CD4-positive, alpha-beta T cell treated with Interleukin-6 for 4 hours (primary cell): ENCODE data around the gene XIAP.
"Not testable (repeated sequence)": the region's sequence is repeated elsewhere in the genome, so short reads cannot be mapped to it uniquely, and the experiment has no call there.

Source experiments
- DNase-seq: peaks from one replicate; pipeline ENCODE4 v3.0.0-alpha.2; 2020; ENCODE audit warnings: mixed read lengths

Gene XIAP

DNA sequence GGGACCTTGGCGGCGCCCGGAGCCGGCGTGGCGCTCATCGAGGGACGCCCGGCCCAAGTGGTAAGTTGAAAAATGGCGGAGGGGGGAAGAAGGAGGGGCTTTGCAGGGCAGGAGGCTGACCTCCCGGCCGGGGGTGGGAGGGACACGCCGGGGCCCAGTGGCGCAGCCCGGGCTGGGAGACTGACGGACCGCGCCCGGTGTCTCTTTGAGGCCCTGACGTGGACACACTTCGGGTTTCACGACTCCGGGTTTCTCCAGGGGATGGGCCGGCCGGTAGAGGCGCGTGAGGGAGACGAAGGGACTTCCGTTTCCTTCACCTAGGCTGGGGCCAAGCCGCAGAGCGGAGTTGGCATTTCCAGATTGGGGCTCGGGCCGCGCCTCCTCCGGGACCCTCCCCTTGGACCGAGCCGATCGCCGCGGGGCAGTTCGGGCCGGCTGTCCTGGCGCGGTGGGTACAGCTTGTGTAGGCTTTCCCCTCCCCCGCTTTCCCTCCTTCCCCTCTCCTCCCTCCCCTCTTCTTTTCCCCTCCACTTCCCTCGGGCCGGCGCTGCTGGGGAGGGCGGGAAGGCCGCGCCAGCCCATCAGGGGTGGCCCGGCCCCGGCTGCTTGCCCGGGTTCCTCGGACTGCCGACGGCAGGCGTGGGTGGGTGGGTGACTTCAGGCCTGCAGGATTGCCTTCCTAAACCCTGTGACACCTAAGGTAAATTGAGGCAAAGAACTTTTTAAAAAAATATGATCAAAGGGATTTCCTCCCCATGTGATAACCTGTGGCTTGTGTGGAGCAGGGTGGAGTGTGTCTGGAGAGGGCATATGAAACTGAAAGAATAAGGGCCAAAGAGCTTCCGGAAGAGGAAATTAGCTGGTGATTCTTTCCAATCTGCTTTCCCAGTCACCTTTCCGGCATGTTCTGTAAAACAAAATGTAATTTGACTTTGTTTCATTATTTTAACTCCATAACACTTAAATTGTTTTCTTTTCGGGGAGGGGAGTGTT lies at the start of gene XIAP:
Gene XIAP, plus strand, starts transcription at position 208 of the 993 bp plus-strand sequence. CDS start 25,610 bp downstream, outside the sequence.
- DNase-seq: peak; percentile 60

DNA sequence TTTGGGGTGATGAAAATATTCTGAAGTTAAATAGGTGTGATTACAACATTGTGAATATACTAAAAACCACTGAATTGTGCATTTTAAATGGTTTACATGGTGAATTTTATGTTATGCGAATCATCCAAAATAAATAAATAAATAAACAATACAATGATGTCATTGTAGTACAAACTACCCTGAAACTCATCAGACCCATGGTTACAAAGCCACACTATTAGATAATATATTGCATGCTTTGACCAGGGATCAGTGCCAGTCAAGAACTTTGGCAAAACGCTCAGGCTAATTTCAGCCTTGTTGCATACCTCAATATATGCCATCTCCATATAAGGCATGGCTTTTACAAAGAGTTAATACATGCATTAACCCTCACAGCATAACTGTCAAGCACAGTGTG lies 45.5 kb upstream of the XIAP start:
- no peak for DNase-seq

DNA sequence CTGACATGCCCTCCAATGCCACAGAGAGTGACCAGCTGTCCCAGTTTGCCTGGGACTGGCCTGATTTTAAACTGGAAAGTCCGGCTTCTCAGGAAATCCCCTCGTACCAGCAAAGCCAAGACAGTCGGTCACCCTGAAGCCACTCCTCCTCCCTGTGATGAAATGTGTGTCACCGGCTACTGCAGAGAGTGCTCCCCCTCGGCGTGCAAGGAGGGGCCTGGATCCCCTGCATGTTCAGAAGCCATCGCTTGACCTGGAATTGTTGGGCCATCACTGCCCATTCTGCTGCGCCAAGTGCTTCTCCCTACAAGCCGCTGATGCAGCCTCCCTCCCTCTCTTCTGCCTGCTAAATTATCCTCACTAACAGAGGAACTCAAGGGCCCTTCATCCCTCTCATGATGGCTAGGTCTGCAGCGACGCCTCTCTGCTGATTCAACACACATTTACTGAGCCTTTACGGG lies 44.9 kb upstream of the XIAP start:
- not testable (repeated sequence) for DNase-seq

DNA sequence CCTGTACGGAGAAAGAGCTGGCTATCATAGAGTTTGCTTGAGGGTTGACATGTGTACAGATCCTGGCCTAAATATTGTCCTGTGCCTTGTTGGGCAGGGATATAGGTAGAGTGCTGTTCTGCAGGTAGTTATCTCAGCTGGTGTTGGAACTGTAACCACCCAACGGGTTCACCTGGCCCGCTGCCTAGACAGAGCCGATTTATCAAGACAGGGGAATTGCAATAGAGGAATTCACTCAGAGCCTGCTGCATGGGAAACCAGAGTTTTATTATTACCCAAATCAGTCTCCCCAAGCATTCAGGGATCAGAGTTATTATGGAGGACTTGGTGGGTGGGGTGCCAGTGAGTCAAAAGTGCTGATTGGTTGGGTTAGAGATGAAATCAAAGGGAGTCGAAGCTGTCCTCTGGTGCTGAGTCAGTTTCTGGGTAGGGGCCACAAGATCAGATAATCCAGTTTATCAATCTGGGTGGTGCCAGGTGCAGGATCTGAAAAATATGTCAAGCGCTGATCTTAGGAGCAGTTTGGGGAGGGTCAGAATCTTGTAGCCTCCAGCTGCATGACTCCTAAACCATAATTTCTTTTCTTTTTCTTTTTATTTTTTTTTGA lies 42.5 kb upstream of the XIAP start:
- no peak for DNase-seq

DNA sequence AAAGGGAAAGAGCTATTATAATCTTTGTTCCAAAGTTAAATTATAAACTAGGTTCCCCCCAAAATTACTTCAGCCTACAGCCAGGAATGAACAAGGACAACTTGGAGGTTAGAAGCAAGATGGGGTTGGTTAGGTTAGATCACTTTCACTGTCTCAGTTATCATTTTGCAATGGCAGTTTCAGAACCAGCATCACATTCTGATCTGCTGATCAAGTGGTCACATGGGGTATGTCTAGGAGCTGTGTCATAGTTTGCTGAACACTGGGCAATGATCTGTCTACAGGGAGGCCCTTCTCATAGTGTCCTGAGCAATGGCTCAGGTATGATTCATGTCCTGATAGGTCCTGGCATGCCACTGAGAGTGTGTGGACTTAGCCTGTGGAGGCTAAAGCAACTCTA lies 41.6 kb upstream of the XIAP start:
- DNase-seq: no peak

DNA sequence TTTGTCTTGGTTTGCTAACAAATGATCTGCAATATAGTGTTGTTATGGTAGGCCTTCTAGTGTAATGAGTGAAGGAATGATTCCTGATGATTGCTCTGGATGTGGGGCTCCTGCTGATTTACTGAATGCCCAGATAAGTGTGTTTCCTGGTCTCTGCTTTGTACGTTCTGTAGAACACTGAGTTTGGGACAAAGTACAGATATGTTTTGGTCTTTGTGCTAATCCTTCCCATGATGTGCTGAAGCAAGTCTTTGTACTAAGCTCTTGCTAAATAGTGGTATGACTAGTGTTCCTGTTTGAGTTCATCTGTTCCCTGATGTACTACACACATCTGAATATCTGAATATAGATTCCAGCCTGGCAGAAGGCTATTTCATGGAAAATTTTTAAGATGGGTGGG lies 36.9 kb upstream of the XIAP start:
- no peak for DNase-seq

DNA sequence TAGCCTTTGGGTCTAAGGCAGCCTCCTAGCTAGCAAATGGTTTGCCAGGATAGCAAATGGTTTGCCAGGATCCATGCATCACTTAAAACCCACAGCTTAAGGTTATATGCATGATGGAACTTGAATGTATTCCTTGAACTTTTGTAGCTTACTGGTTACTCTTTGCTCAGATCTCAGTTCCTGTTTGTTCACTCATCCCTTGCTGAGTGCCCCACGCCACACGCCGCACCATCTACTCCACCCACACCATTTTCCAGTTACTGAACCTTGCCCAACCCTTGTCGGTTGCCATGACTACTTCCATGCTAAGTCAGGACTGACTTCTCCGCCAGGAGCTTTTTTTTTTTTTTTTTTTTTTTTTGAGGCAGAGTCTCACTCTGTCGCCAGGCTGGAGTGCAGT lies 29.5 kb upstream of the XIAP start:
- no peak for DNase-seq

DNA sequence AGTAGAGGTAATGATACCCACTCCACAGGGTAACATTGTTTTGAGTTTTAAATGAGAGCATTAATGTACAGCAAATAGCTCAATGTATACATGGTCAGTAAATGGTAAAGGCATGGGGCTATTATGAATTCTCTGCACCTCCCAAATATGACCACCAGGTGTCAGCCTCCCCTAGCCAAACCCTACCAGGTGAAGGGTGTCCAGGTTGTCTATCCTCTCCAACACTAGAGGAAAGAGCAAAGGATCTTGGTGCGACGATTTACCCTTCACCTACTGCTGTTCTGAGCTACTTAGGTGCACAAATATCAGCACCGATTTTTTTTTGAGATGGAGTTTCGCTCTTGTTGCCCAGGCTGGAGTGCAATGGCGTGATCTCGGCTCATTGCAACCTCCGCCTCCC lies 26.5 kb upstream of the XIAP start:
- DNase-seq: peak; percentile 65

DNA sequence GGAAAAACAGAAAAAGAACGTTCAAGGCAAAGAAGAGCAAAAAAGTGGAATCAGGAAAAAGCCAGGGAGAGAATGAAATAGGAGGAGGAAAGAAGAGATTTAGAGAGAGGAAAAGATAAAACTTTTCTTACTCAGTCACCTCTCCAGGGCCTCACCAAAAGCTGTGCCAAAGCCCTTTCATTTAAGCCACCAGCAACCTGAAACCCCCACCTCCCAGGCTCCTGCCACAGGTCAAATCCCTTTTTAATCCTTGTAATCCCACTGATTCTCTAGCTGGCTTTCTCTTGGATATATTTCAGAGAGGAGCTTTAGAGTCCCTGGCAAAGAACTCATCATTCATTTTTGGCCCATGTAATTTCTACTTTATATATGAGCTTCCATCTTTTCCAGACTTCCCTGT lies 25.7 kb upstream of the XIAP start:
- no peak for DNase-seq

DNA sequence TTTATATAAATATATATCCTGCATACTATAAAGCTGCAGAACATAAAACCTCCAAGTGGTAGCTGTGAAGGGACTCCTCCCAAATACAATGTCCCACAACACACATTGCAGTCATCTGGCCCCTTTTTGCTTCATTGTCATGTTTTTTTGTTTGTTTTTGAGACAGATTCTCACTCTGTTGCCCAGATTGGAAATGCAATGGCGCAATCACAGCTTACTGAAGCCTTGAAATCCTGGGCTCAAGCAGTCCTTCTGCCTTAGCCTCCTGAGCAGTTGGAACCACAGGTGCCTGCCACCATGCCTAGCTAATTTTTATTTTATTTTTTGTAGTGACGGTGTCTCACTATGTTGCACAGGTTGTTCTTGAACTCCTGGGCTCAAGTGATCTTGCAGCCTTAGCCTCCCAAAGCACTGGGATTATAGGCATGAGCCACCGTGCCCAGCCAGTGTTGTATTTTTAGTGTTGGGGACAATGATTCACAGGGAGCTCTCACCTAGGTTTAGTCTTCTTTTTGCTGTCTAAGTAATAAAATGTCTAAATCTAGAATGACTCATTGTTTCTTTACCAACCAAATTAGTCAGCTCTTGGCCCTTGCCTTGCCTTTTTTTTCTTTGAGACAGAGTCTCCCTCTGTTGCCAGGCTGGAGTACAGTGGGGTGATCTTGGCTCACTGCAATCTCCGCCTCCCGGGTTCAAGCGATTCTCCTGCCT lies 24.0 kb upstream of the XIAP start:
- DNase-seq: no peak

DNA sequence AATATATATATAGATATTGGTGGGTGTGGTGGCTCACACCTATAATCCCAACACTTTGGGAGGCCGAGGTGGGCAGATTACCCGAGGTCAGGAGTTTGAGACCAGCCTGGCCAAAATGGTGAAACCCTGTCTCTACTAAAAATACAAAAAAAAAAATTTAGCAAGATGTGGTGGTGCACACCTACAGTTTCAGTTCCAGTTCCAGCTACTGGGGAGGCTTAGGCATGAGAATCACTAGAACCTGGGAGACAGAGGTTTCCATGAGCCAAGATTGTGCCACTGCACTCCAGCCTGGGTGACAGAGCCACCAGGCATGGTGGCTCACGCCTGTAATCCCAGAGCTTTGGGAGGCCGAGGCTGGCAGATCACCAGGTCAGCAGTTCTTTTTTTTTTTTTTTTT lies 14.7 kb upstream of the XIAP start:
- DNase-seq: not testable (repeated sequence)

DNA sequence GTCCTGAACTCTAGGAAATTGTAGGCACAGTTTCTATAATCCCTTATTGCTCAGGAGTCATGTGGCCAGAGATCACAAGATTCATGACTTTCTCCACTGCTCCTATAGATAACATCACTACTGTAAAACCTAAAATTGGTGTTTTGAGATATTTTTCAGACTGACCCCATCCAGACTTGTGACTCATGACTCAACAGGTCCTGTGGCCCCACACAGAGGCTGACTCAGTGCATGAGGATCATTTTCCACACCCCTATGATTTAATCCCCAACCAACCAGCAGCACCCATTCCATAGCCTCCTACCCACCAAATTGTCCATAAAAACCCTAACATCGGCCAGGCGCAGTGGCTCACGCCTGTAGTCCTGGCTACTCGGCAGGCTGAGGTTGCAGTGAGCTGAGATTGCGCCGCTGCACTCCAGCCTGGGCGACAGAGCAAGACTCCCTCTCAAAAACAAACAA lies 13.2 kb upstream of the XIAP start:
- no peak for DNase-seq

DNA sequence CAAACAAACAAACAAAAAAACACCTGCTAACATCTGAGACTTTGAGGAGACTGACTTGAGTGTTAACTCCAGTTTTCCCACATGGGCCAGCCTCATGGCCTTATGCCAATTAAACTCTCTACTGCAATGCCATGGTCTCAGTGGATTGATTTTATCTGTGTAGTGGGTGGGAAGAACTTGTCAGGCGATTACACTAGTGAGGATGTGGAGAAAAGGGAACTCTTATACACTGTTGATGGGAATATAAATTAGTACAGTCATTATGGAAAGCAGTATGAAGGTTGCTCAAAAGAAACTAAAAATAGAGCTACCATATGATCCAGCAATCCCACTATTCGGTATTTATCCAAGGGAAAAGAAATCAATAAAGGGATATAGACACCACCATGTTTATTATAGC lies 12.8 kb upstream of the XIAP start:
- no peak for DNase-seq

DNA sequence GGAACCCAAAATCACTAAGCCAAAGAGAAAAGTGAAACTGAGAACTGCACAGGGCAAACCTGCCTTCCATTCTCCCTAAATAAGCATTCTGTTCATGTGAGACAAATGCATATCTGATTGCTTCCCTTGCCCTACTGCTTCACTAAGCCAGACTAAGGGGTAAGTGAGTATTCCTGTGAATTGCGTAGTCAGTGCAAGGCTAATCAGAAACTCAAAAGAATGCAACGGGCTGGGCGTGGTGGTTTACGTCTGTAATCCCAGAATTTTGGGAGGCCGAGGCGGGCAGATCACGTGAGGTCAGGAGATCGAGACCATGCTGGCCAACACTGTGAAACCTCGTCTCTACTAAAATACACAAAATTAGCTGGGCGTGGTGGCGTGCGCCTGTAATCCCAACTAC lies 10.8 kb upstream of the XIAP start:
- DNase-seq: no peak

DNA sequence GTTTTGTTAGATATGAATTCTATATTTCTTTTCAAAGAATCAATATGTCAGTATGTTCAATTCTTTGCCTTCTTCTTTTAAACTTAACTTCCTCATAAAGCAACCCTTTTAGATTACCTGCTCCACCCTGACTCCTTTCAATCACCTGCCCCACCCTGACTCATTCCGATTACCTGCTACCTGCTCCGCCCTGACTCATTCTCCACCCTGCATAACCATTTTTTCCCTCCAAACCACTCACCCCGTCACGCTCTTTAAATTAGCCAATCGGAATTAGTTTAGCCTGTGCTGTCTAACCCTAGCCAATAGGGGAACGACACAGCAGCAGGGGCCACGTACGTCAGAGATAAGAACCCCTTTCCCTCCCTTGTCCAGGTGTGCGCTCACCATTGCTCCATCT lies 9.9 kb upstream of the XIAP start:
- DNase-seq: not testable (repeated sequence)

DNA sequence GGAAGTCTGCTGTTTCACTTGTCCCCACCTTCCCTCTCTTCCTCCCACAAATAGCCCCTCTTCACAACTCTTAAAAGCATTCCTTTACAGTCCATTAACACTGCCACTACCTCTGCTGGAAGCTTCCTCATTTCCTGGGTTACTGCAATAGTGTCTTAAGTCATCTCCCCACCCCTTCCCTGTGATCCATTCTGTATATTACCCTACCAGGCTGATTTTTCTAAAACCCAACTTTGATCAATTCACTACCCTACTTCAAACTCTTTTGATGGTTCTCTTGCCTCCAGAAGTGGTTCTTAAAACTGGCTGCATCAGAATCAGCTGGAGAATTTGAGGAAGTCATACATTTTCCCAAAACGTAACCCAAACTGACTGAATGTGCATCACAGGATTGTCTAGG lies 8.8 kb upstream of the XIAP start:
- no peak for DNase-seq

DNA sequence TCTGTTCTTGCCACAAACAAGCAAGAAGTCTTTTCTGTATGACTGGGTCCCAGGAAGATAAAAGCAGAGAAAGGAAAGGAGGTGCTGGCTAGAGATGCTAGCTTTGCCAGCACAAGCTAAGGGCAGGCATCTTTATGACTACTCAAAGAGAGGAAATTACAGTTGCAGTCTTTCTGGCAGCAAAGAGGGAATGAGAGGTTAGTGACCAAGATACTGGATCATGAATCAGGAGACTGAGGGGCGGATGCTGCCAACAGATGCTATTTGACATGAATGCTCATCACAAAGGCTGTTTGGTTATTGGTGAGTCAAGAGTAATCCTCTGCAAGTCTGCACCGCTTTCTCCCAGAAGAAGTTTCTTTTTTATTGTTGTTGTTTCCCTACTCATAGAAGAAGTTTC lies 5.5 kb upstream of the XIAP start:
- no peak for DNase-seq

DNA sequence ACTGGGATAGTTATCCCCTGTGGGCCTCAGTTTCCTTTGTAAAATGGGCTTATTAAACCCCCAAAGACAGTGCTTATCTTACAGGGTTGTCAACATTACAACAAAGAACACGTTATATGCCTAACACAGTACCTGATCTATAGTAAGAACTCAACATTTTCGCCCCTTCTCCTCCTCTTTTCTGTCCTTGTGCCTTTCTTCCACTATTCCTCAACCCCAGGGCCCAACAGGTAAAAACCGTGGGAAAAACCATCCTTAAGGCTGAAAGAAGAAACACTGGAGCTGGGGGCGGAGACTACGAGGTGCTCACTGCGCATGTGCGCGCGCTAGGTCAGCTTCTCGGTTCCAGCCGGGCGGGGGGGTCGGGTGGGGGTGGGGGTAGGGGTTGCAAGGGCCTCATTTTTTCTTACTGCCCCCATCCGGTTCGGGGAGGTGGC lies 426 bp upstream of the XIAP start:
- DNase-seq: peak; percentile 70

DNA sequence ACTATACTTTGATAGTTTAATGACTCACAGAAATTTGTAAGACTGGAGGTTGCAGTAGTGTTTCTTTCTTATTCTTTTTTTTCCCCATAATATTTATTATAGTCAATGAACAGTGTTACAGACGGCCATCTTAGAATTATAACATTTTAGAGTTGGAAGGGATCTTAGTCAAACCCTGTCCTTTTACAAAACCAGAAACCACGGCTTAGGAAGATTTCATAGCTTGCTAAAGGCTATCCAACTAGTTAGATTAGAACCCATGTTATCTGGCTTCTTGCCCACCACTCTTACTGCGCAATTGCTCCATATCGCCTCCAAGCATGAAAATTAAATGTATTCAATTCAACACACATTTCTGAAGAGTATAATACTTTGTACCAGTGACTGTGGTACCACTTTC lies 1.1 kb downstream of the XIAP start:
- no peak for DNase-seq

DNA sequence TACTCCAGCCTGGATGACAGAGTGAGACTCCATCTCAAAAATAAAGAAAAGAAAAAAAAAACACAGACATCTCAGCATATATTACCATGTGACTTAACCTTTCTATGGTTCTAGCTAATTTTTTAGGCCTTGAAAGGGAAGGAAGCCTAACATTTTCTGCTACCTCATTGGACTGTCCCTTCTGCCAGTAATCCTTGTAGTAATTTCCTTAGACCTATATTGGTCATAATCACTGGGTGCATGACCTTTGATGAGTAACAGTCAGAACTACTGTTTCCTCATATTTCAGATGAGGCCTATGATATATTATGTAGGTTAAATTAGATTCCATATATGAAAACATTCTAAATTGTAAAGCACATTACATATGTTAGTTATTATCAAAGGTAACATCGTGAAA lies 9.6 kb downstream of the XIAP start:
- DNase-seq: no peak

DNA sequence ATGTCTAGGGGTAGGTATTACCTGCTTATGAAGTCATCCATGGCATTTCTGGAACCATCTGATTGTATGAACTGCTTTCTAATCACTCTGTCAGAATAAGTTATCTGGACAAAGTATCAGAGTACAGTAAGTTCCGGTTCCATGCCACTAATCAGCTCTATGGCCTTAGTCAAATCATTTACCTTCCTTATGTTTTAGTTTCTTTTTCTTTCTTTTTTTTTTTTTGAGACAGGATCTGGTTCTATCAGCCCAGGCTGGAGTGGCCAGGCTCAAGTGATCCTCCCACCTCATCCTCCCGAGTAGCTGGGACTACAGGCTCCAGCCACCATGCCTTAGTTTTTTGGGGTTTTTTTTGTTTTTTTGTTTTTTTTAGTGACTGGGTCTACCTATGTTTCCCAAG lies 11.5 kb downstream of the XIAP start:
- no peak for DNase-seq

DNA sequence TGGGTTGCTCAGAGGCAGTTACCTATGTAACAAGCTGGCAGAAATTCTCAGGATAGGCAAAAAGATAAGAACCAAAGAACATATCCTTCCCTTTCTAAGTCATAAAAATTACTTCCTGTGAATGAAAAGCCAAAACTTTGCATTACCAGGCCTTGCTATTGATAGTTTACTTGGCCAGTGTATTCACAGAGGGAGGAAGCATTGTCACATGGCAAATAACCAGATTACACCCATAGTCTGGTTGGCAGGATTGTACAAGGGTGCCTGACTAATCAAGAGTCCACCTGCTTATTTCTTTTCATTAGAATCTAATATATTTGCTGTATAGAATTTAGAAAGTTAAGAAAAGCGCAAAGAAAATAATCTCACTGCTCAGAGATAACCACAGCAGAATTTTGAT lies 14.1 kb downstream of the XIAP start:
- DNase-seq: no peak

DNA sequence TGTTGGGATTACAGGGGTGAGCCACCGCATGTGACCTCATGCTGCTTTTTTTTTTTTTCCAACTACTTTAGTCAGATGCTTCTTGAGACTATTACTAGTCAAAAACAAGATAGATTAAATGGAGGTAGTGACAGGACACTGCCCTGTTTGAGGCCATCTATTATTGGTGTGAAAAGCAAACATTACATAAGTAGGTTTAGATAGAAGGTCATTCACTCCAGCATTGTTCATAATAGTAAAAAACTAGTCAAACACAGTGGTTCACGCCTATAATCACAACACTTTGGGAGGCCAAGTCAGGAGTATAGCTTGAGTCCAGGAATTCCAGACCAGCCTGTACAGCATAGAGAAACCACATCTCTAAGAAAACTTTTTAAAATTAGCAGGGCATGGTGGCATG lies 16.3 kb downstream of the XIAP start:
- DNase-seq: no peak
